ENCODE data around the gene SRXN1. TPM values are rescaled to one million over a fixed set of nuclear protein-coding genes. Genes with fewer than 3 reads are reported as not detected.

SRXN1 gene
- total and polyA plus RNA-seq, 2 donors (not counting 1 experiment from before 2014, with no cell fraction given) = 50.5 to 91.2 TPM

GRCh38 chr20:671252-672030 lies 18.4 kb upstream of the SRXN1 start:
- Histone ChIP-seq H3K4me1 (ENCODE audit: control insufficient read depth, extremely low read depth, insufficient read depth, low read length) (no peaks in the 10 kb centered on the region), H3K4me2 (ENCODE audit: extremely low read depth, insufficient read depth, low read length) (no peak overlapping the region), H4K20me1 (ENCODE audit: control insufficient read depth, extremely low read depth, insufficient read depth, low read length) (no peaks in the 10 kb centered on the region), H3K27ac (ENCODE audit: insufficient read depth, low read length) (no peak overlapping the region), H3K27me3 (ENCODE audit: control insufficient read depth, insufficient read depth, low read length) (peaks cover 59% of the 10 kb centered on the region), H3K9ac (ENCODE audit: insufficient read depth, low read length) (no peak overlapping the region), H3K79me2 (ENCODE audit: control insufficient read depth, insufficient read depth, low read length) (no peaks in the 10 kb centered on the region), H3K4me3 (replicated peaks in 1 of 4; ENCODE audit: control extremely low read depth in 1 of 4, insufficient read depth in 1 of 4, low read depth in 3 of 4, low read length in 4 of 4) (no peak overlapping the region), H3K36me3 (ENCODE audit: control insufficient read depth, insufficient read depth, low read length) (no peaks in the 10 kb centered on the region), H2AFZ (ENCODE audit: low read length) (no peak overlapping the region), H3K9me3 (ENCODE audit: control insufficient read depth, insufficient read depth, low read depth, low read length) (no peaks in the 10 kb centered on the region)
- TF ChIP-seq CTCF (conservative IDR thresholded peaks at IDR 0.05 in 1 of 2, IDR thresholded peaks at IDR 0.05 in 1 of 2; ENCODE audit: low read depth in 1 of 2, low read length in 2 of 2) (no peak), EZH2 (IDR thresholded peaks at IDR 0.05; ENCODE audit: low read length, missing control alignments) (no peak)
- no peak for DNase-seq (ENCODE audit: low read depth in 2 of 2)

GRCh38 chr20:669573-669972 lies 16.6 kb upstream of the SRXN1 start:
- no peaks in the 10 kb centered on the region for H3K9me3 ChIP-seq (ENCODE audit: control insufficient read depth, insufficient read depth, low read depth, low read length)
- H3K4me1 ChIP-seq (ENCODE audit: control insufficient read depth, extremely low read depth, insufficient read depth, low read length) = no peaks in the 10 kb centered on the region
- TF ChIP-seq CTCF (conservative IDR thresholded peaks at IDR 0.05 in 1 of 2, IDR thresholded peaks at IDR 0.05 in 1 of 2; ENCODE audit: low read depth in 1 of 2, low read length in 2 of 2) (no peak), EZH2 (IDR thresholded peaks at IDR 0.05; ENCODE audit: low read length, missing control alignments) (no peak)
- DNase-seq (ENCODE audit: low read depth in 2 of 2) = no peak
- H2AFZ ChIP-seq (ENCODE audit: low read length) = no peak overlapping the region
- no peaks in the 10 kb centered on the region for H3K79me2 ChIP-seq (ENCODE audit: control insufficient read depth, insufficient read depth, low read length)
- H3K4me2 ChIP-seq (ENCODE audit: extremely low read depth, insufficient read depth, low read length) = no peak overlapping the region
- no peak overlapping the region for H3K4me3 ChIP-seq (replicated peaks in 1 of 4; ENCODE audit: control extremely low read depth in 1 of 4, insufficient read depth in 1 of 4, low read depth in 3 of 4, low read length in 4 of 4)
- no peak overlapping the region for H3K9ac ChIP-seq (ENCODE audit: insufficient read depth, low read length)
- H4K20me1 ChIP-seq (ENCODE audit: control insufficient read depth, extremely low read depth, insufficient read depth, low read length) = no peaks in the 10 kb centered on the region
- no peaks in the 10 kb centered on the region for H3K36me3 ChIP-seq (ENCODE audit: control insufficient read depth, insufficient read depth, low read length)
- H3K27me3 ChIP-seq (ENCODE audit: control insufficient read depth, insufficient read depth, low read length) = peaks cover 61% of the 10 kb centered on the region
- H3K27ac ChIP-seq (ENCODE audit: insufficient read depth, low read length) = no peak overlapping the region

GRCh38 chr20:668638-669037 lies 15.6 kb upstream of the SRXN1 start:
- H3K9ac ChIP-seq (ENCODE audit: insufficient read depth, low read length) = no peak overlapping the region
- no peak overlapping the region for H3K27ac ChIP-seq (ENCODE audit: insufficient read depth, low read length)
- no peaks in the 10 kb centered on the region for H3K9me3 ChIP-seq (ENCODE audit: control insufficient read depth, insufficient read depth, low read depth, low read length)
- no peaks in the 10 kb centered on the region for H3K79me2 ChIP-seq (ENCODE audit: control insufficient read depth, insufficient read depth, low read length)
- TF ChIP-seq EZH2 (IDR thresholded peaks at IDR 0.05; ENCODE audit: low read length, missing control alignments) = no peak
- no peak for TF ChIP-seq CTCF (conservative IDR thresholded peaks at IDR 0.05 in 1 of 2, IDR thresholded peaks at IDR 0.05 in 1 of 2; ENCODE audit: low read depth in 1 of 2, low read length in 2 of 2)
- H4K20me1 ChIP-seq (ENCODE audit: control insufficient read depth, extremely low read depth, insufficient read depth, low read length) = no peaks in the 10 kb centered on the region
- H2AFZ ChIP-seq (ENCODE audit: low read length) = no peak overlapping the region
- peaks cover 61% of the 10 kb centered on the region for H3K27me3 ChIP-seq (ENCODE audit: control insufficient read depth, insufficient read depth, low read length)
- H3K4me3 ChIP-seq (replicated peaks in 1 of 4; ENCODE audit: control extremely low read depth in 1 of 4, insufficient read depth in 1 of 4, low read depth in 3 of 4, low read length in 4 of 4) = no peak overlapping the region
- DNase-seq (ENCODE audit: low read depth in 2 of 2) = no peak
- H3K4me2 ChIP-seq (ENCODE audit: extremely low read depth, insufficient read depth, low read length) = no peak overlapping the region
- no peaks in the 10 kb centered on the region for H3K36me3 ChIP-seq (ENCODE audit: control insufficient read depth, insufficient read depth, low read length)
- H3K4me1 ChIP-seq (ENCODE audit: control insufficient read depth, extremely low read depth, insufficient read depth, low read length) = no peaks in the 10 kb centered on the region
